Lung (tissue), 12 donors: ENCODE results near the gene ERI3. TPM values are rescaled to one million over a fixed set of nuclear protein-coding genes. Genes with fewer than 3 reads are reported as not detected.

Source experiments
- ATAC-seq: fragments of 200-7000 bp; cut with Tn5 transposase; one replicate; pipeline ENCODE4 v1.9.1; 2020; ENCODE audit warnings: moderate number of reproducible peaks; ENCODE audit not compliant: insufficient read depth, low FRiP score
- DNase-seq, 3 donors: peaks; one replicate each; pipeline ENCODE4 v3.0.0-alpha.2; 2013 to 2017
- H3K27ac ChIP-seq, 2 donors: one replicate each; pipeline ENCODE4 v1.5.1; 2013; ENCODE audit warnings: mild to moderate bottlenecking in 2 of 2, moderate library complexity in 2 of 2, control low read depth in 1 of 2, inconsistent platforms in 1 of 2, low read depth in 1 of 2, low read length in 1 of 2
- H3K27me3 ChIP-seq, 3 donors: one replicate each; pipeline ENCODE4 v1.5.1; 2013; ENCODE audit warnings: low read length in 2 of 3; ENCODE audit not compliant: control insufficient read depth in 3 of 3, insufficient read depth in 3 of 3
- H3K36me3 ChIP-seq, 4 donors: one replicate each; pipeline ENCODE4 v1.5.1; 2013; ENCODE audit warnings: low read length in 4 of 4, mild to moderate bottlenecking in 1 of 4, moderate library complexity in 1 of 4; ENCODE audit not compliant: control insufficient read depth in 4 of 4, insufficient read depth in 4 of 4
- H3K4me1 ChIP-seq, 5 donors: one replicate each; pipeline ENCODE4 v1.5.1; 2013; ENCODE audit warnings: low read length in 5 of 5, mild to moderate bottlenecking in 2 of 5, moderate library complexity in 1 of 5; ENCODE audit not compliant: control insufficient read depth in 5 of 5, insufficient read depth in 5 of 5
- H3K4me3 ChIP-seq: one replicate; pipeline ENCODE4 v1.5.1; 2013; ENCODE audit warnings: mild to moderate bottlenecking, control low read depth, moderate library complexity
- H3K9ac ChIP-seq, 2 donors: one replicate each; pipeline ENCODE4 v1.5.1; 2013; ENCODE audit warnings: low read length in 2 of 2, control low read depth in 1 of 2; ENCODE audit not compliant: insufficient read depth in 1 of 2
- H3K9me3 ChIP-seq, 4 donors: one replicate each; pipeline ENCODE4 v1.5.1; 2013; ENCODE audit warnings: low read length in 3 of 4, mild to moderate bottlenecking in 1 of 4, moderate library complexity in 1 of 4; ENCODE audit not compliant: control insufficient read depth in 4 of 4, insufficient read depth in 3 of 4
- CTCF ChIP-seq: IDR thresholded peaks from 2 replicates; pipeline ENCODE4 v1.5.1; 2012; ENCODE audit warnings: mild to moderate bottlenecking; ENCODE audit errors: control extremely low read depth, extremely low read depth
- WGBS, 2 donors: extraction: QIAGEN DNeasy Blood & Tissue Kit; methylation state at CpG; one replicate each; pipeline ENCODE4 v1.1.7; 2013; 5-methylcytosine and 5-hydroxymethylcytosine counted together
- polyA plus RNA-seq, 2 donors: library from polyadenylated mRNA; stranded (reverse); fragments of 200-250 nt; gene quantifications; one replicate each; pipeline ENCODE4 v1.2.1, GENCODE V29; 2013
- total RNA-seq, 2 donors: library from RNA; depleted of rRNA in 1 of 2; stranded (reverse); fragments of >200 nt in 1 of 2; gene quantifications; one replicate each; pipeline ENCODE4 v1.2.1, GENCODE V29; 2014 to 2021
- donor health status: control.
- donor health status: control.
- donor health status: Bipolar disorder and iron deficiency.
- donor health status: healthy.
- donor health status: DM: yes; HTN: yes; CAD: no.

Gene ERI3
- total and polyA plus RNA-seq, 4 donors, result 26.6 to 56.2 (median 40.8) TPM

DNA sequence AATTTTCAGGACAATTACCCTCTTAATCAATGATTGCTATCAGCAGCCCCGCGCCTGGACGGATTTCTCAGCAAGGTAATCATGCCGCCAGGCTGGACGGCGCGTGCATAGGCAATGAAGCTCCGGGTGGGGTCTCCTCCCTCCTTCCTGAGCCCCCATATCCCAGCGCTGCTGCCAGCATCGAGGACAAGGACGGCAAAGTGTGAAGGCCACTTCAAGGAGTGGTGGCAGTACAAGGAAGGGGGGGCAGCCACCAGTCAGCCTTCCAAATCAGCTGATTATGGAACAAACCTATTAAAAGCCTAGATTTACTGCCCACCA lies 90.6 kb downstream of the ERI3 start:
- H3K36me3 ChIP-seq, result peaks cover 0 to 2% (median 0%) of the 10 kb centered on the region in 4 donors
- ATAC-seq, result no peak
- no peak overlapping the region for H3K9ac ChIP-seq
- TF ChIP-seq CTCF, result no peak
- peaks cover 0 to 17% (median 0%) of the 10 kb centered on the region in 5 donors for H3K4me1 ChIP-seq
- no peak for DNase-seq
- H3K27me3 ChIP-seq, result no peaks in the 10 kb centered on the region
- no peaks in the 10 kb centered on the region for H3K9me3 ChIP-seq
- 85 to 92% methylated on average over 10 to 11 of the region's 11 CpGs for WGBS, 2 donors
- no peak overlapping the region for H3K4me3 ChIP-seq
- H3K27ac ChIP-seq, result no peak overlapping the region

GRCh38 chr1:44263568-44264450 lies 91.2 kb downstream of the ERI3 start:
- no peaks in the 10 kb centered on the region for H3K9me3 ChIP-seq
- WGBS, 2 donors, result 76 to 86% methylated on average over 9 of the region's 9 CpGs
- no peaks in the 10 kb centered on the region for H3K27me3 ChIP-seq
- peak overlapping the region in 1 of 2 donors; percentile 23 for H3K27ac ChIP-seq
- DNase-seq (no peak), ATAC-seq (no peak)
- no peak for TF ChIP-seq CTCF
- H3K4me1 ChIP-seq, result peaks cover 0 to 17% (median 0%) of the 10 kb centered on the region in 5 donors
- peaks cover 0 to 2% (median 0%) of the 10 kb centered on the region in 4 donors for H3K36me3 ChIP-seq
- H3K4me3 ChIP-seq, result no peak overlapping the region
- no peak overlapping the region for H3K9ac ChIP-seq

GRCh38 chr1:44262816-44263567 lies 92.1 kb downstream of the ERI3 start:
- Histone ChIP-seq H3K36me3 (peaks cover 0 to 2% (median 0%) of the 10 kb centered on the region in 4 donors), H3K27me3 (no peaks in the 10 kb centered on the region), H3K9me3 (no peaks in the 10 kb centered on the region), H3K27ac (peak overlapping the region in 1 of 2 donors; percentile 23), H3K4me3 (no peak overlapping the region), H3K4me1 (peaks cover 0 to 17% (median 0%) of the 10 kb centered on the region in 5 donors), H3K9ac (no peak overlapping the region)
- WGBS, 2 donors, result 78 to 85% methylated on average over 4 of the region's 4 CpGs
- no peak for ATAC-seq
- no peak for TF ChIP-seq CTCF
- no peak for DNase-seq
